Measurements from ENCODE around the gene RDX.

DNA sequence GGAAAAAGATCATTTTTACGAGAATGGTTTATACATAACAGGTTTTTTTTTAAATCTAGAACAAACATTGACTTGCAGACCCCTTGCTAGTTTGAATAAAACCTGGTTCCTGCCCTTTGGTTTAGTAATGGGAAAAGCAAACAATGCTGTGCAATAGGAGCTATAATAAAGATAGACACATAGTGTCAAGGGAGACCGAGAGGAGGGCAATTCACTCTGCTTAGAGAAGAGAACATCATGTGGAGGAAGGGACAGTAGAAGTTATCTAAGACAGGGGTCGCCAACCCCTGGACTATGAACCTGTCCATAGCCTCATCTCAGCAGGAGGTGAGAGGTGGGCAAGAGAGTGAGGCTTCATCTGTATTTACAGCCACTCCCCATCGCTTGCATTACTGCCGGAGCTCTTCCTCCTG lies 7.0 kb upstream of the RDX start:
- TF ChIP-seq, protein P1, sequence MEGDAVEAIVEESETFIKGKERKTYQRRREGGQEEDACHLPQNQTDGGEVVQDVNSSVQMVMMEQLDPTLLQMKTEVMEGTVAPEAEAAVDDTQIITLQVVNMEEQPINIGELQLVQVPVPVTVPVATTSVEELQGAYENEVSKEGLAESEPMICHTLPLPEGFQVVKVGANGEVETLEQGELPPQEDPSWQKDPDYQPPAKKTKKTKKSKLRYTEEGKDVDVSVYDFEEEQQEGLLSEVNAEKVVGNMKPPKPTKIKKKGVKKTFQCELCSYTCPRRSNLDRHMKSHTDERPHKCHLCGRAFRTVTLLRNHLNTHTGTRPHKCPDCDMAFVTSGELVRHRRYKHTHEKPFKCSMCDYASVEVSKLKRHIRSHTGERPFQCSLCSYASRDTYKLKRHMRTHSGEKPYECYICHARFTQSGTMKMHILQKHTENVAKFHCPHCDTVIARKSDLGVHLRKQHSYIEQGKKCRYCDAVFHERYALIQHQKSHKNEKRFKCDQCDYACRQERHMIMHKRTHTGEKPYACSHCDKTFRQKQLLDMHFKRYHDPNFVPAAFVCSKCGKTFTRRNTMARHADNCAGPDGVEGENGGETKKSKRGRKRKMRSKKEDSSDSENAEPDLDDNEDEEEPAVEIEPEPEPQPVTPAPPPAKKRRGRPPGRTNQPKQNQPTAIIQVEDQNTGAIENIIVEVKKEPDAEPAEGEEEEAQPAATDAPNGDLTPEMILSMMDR (IDR thresholded peaks at IDR 0.05; ENCODE audit: insufficient read depth, low read depth, low read length), result no peak
- TF ChIP-seq EZH2 (IDR thresholded peaks at IDR 0.05; ENCODE audit: insufficient read depth, low read length), result no peak

Data from astrocyte (in vitro differentiated cells and primary cell).